ENCODE results near the gene RIPOR2. TPM values are rescaled to one million over a fixed set of nuclear protein-coding genes. Genes with fewer than 3 reads are reported as not detected.

RIPOR2 gene
- total and polyA plus RNA-seq, 10 of the 15 experiments (the other 5 are each of a cell fraction or from before 2014, with no cell fraction given): 22.2 to 48.2 (median 34.7) TPM

DNA sequence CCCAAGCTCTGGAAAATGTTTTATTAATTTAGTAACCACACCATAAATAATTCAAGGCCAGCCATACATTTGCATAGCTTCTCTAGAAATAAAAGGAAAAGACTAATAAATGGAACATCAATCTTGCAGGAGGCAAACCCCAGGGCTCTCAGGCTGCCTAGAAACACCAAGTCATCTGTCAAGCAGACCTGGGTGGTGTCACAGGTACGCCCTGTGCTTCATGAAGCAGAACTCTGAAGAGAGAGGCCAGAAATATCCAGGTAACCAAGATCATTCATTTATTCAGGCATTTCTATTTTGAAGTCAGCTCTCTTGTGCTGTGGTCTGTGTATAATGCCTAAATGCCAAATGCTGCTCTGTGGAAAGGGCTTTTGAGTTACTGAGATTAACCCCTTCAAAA lies 91.7 kb downstream of the RIPOR2 start:
- peaks cover 3 to 16% of the 10 kb centered on the region in 2 experiments for H3K36me3 ChIP-seq (ENCODE audit: control insufficient read depth in 2 of 2, insufficient read depth in 2 of 2, low read length in 1 of 2)
- intact Hi-C loops (cut with micrococcal nuclease; ENCODE audit: unreplicated experiment): no loop called here
- H3K9ac ChIP-seq (ENCODE audit: control insufficient read depth, insufficient read depth, low read length): no peak overlapping the region
- no peak overlapping the region for H2AFZ ChIP-seq (ENCODE audit: control insufficient read depth, low read depth, low read length)
- WGBS (ENCODE audit: insufficient coverage, insufficient replicate concordance, low lambda C conversion rate, missing lambda C conversion rate): 44% methylated on average over 1 of the region's 1 CpG
- in situ Hi-C loops (cut with MboI): no loop called here
- no peak for DNase-seq (ENCODE audit: low read depth, low spot score)
- H4K20me1 ChIP-seq (ENCODE audit: control insufficient read depth, insufficient read depth): no peaks in the 10 kb centered on the region
- RAD21 ChIA-PET (ENCODE audit: unreplicated experiment): interaction anchor here (0.7 to 1.2 kb wide), 2 partner anchors 67 to 174 kb away, joined by 3 read pairs; no protein-coding TSS in a partner anchor
- H3K79me2 ChIP-seq (ENCODE audit: control insufficient read depth, insufficient read depth, low read length): no peaks in the 10 kb centered on the region
- CTCF ChIA-PET: interaction anchor here (0.7 to 4.4 kb wide), 4 partner anchors 13 to 148 kb away, joined by 3 to 19 read pairs (median 4); no protein-coding TSS in a partner anchor
- H3K4me2 ChIP-seq (ENCODE audit: control insufficient read depth, insufficient read depth): no peak overlapping the region
- H3K4me3 ChIP-seq: no peak overlapping the region
- ATAC-seq: no peak
- no peaks in the 10 kb centered on the region for H3K4me1 ChIP-seq (ENCODE audit: control insufficient read depth, insufficient read depth, low read length)
- no peaks in the 10 kb centered on the region for H3K27me3 ChIP-seq (replicated peaks in 1 of 2; ENCODE audit: control insufficient read depth in 2 of 2, insufficient read depth in 2 of 2, low read length in 1 of 2)
- SMC1A ChIA-PET (ENCODE audit: uncharacterized antibody, unreplicated experiment): interaction anchor here (0.7 to 2.6 kb wide), 9 partner anchors 14 to 261 kb away, joined by 3 to 10 read pairs (median 4); no protein-coding TSS in a partner anchor
- H3K27ac ChIP-seq (ENCODE audit: control insufficient read depth, insufficient read depth): no peak overlapping the region
- FAIRE-seq: no peak
- no TSS peak for BruUV-seq (replicated peaks)
- no peak for TF ChIP-seq CHD4 (IDR thresholded peaks at IDR 0.05)
- TF ChIP-seq ZZZ3 (IDR thresholded peaks at IDR 0.05; ENCODE audit: control insufficient read depth, insufficient read length, low read depth): no peak
- TF ChIP-seq ZBTB33 (IDR thresholded peaks at IDR 0.05): no peak
- TF ChIP-seq HDAC2 (IDR thresholded peaks at IDR 0.05): no peak
- no peaks in the 10 kb centered on the region for H3K9me3 ChIP-seq (replicated peaks; ENCODE audit: control insufficient read depth, insufficient read depth, low read length)
- POLR2A ChIA-PET: interaction anchor here (1.0 kb wide), 1 partner anchor 18 kb away, joined by 6 read pairs; no protein-coding TSS in a partner anchor

DNA sequence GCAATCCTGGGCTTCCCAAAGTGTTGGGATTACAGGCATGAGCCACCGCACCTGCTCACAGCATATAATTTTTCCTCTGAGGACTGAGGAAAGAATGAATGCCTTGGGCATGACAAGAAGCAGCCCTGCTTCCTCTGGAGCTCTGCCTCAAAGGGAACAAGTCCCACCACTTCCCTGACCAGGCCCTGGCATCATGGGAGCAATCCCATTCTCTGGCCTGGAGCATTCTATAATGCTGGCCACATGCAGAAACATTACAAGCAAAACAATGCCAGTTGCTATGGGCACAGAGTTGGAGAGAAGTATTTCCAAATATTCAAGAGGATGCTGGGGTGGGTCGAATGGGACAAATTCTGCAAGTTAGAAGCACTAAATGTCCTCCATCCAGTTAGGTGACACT lies 95.6 kb downstream of the RIPOR2 start:
- POLR2A ChIA-PET: no interaction called here
- DNase-seq (ENCODE audit: low read depth, low spot score): no peak
- CTCF ChIA-PET: interaction anchor here (1.0 kb wide), 1 partner anchor 178 kb away, joined by 3 read pairs; no protein-coding TSS in a partner anchor
- Histone ChIP-seq H3K36me3 (ENCODE audit: control insufficient read depth in 2 of 2, insufficient read depth in 2 of 2, low read length in 1 of 2) (peaks cover 0 to 11% of the 10 kb centered on the region in 2 experiments; a peak in 2 of 4 replicates), H3K79me2 (ENCODE audit: control insufficient read depth, insufficient read depth, low read length) (no peaks in the 10 kb centered on the region), H3K9ac (ENCODE audit: control insufficient read depth, insufficient read depth, low read length) (no peak overlapping the region), H3K27me3 (replicated peaks in 1 of 2; ENCODE audit: control insufficient read depth in 2 of 2, insufficient read depth in 2 of 2, low read length in 1 of 2) (no peaks in the 10 kb centered on the region), H4K20me1 (ENCODE audit: control insufficient read depth, insufficient read depth) (no peaks in the 10 kb centered on the region), H3K9me3 (replicated peaks; ENCODE audit: control insufficient read depth, insufficient read depth, low read length) (no peaks in the 10 kb centered on the region), H3K4me2 (ENCODE audit: control insufficient read depth, insufficient read depth) (no peak overlapping the region), H3K4me1 (ENCODE audit: control insufficient read depth, insufficient read depth, low read length) (no peaks in the 10 kb centered on the region), H2AFZ (ENCODE audit: control insufficient read depth, low read depth, low read length) (no peak overlapping the region), H3K4me3 (no peak overlapping the region), H3K27ac (ENCODE audit: control insufficient read depth, insufficient read depth) (no peak overlapping the region)
- RAD21 ChIA-PET (ENCODE audit: unreplicated experiment): no interaction called here
- SMC1A ChIA-PET (ENCODE audit: uncharacterized antibody, unreplicated experiment): interaction anchor here (1.0 to 1.5 kb wide), 4 partner anchors 10 to 185 kb away, joined by 3 to 4 read pairs (median 3); no protein-coding TSS in a partner anchor
- 83% methylated on average over 2 of the region's 2 CpGs for WGBS (ENCODE audit: insufficient coverage, insufficient replicate concordance, low lambda C conversion rate, missing lambda C conversion rate)
- FAIRE-seq: no peak
- no peak for ATAC-seq
- in situ Hi-C loops (cut with MboI) (no loop called here), intact Hi-C loops (cut with micrococcal nuclease; ENCODE audit: unreplicated experiment) (no loop called here)
- no TSS peak for BruUV-seq (replicated peaks)
- TF ChIP-seq RCOR1 (conservative IDR thresholded peaks at IDR 0.05; ENCODE audit: low read depth, low read length) (no peak), TAF1 (IDR thresholded peaks at IDR 0.05; ENCODE audit: borderline replicate concordance, low read depth, low read length) (no peak), SUPT20H (IDR thresholded peaks at IDR 0.05; ENCODE audit: borderline replicate concordance, control insufficient read depth, low read depth, low read length) (no peak), MXI1 (IDR thresholded peaks at IDR 0.05; ENCODE audit: low read depth, low read length) (no peak), RAD21 (IDR thresholded peaks at IDR 0.05; ENCODE audit: insufficient read depth, low read depth, low read length) (no peak)
- TF ChIP-seq, protein P1, sequence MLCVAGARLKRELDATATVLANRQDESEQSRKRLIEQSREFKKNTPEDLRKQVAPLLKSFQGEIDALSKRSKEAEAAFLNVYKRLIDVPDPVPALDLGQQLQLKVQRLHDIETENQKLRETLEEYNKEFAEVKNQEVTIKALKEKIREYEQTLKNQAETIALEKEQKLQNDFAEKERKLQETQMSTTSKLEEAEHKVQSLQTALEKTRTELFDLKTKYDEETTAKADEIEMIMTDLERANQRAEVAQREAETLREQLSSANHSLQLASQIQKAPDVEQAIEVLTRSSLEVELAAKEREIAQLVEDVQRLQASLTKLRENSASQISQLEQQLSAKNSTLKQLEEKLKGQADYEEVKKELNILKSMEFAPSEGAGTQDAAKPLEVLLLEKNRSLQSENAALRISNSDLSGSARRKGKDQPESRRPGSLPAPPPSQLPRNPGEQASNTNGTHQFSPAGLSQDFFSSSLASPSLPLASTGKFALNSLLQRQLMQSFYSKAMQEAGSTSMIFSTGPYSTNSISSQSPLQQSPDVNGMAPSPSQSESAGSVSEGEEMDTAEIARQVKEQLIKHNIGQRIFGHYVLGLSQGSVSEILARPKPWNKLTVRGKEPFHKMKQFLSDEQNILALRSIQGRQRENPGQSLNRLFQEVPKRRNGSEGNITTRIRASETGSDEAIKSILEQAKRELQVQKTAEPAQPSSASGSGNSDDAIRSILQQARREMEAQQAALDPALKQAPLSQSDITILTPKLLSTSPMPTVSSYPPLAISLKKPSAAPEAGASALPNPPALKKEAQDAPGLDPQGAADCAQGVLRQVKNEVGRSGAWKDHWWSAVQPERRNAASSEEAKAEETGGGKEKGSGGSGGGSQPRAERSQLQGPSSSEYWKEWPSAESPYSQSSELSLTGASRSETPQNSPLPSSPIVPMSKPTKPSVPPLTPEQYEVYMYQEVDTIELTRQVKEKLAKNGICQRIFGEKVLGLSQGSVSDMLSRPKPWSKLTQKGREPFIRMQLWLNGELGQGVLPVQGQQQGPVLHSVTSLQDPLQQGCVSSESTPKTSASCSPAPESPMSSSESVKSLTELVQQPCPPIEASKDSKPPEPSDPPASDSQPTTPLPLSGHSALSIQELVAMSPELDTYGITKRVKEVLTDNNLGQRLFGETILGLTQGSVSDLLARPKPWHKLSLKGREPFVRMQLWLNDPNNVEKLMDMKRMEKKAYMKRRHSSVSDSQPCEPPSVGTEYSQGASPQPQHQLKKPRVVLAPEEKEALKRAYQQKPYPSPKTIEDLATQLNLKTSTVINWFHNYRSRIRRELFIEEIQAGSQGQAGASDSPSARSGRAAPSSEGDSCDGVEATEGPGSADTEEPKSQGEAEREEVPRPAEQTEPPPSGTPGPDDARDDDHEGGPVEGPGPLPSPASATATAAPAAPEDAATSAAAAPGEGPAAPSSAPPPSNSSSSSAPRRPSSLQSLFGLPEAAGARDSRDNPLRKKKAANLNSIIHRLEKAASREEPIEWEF (IDR thresholded peaks at IDR 0.05; ENCODE audit: insufficient replicate concordance, low read depth, low read length): no peak
